H9 (cell line): Measurements from ENCODE around the gene NFE2L2. TPM values are rescaled to one million over a fixed set of nuclear protein-coding genes. Genes with fewer than 3 reads are reported as not detected.
"Not testable (repeated sequence)": the region's sequence is repeated elsewhere in the genome, so short reads cannot be mapped to it uniquely, and the experiment has no call there.

Experiments used
- DNase-seq: peaks from one replicate; pipeline ENCODE4 v3.0.0-alpha.2; 2017
- H2AFZ ChIP-seq: one replicate; pipeline ENCODE4 v1.6.1; 2013; ENCODE audit warnings: mild to moderate bottlenecking, low read length, control low read depth, moderate library complexity
- H2AK5ac ChIP-seq: 2 replicates; pipeline ENCODE4 v1.6.1; 2013; ENCODE audit warnings: low read length, control low read depth, mixed read lengths; ENCODE audit not compliant: insufficient read length
- H2BK120ac ChIP-seq: one replicate; pipeline ENCODE4 v1.6.1; 2013; ENCODE audit warnings: low read depth, mild to moderate bottlenecking, low read length, control low read depth, inconsistent platforms; ENCODE audit not compliant: poor library complexity, severe bottlenecking
- H2BK12ac ChIP-seq: 2 replicates; pipeline ENCODE4 v1.6.1; 2013; ENCODE audit warnings: low read length, control low read depth, mixed read lengths, low read depth; ENCODE audit not compliant: insufficient read length
- H2BK15ac ChIP-seq: 2 replicates; pipeline ENCODE4 v1.6.1; 2013; ENCODE audit warnings: low read depth, low read length, control low read depth
- H2BK20ac ChIP-seq: one replicate; pipeline ENCODE4 v1.6.1; 2013; ENCODE audit warnings: low read depth, mild to moderate bottlenecking, low read length, control low read depth, inconsistent platforms; ENCODE audit not compliant: poor library complexity, severe bottlenecking
- H2BK5ac ChIP-seq: 2 replicates; pipeline ENCODE4 v1.6.1; 2013; ENCODE audit warnings: low read length, control low read depth, mixed read lengths; ENCODE audit not compliant: insufficient read length
- H3K14ac ChIP-seq: 2 replicates; pipeline ENCODE4 v1.6.1; 2013; ENCODE audit warnings: low read length, control low read depth; ENCODE audit not compliant: insufficient read depth
- H3K18ac ChIP-seq: 2 replicates; pipeline ENCODE4 v1.6.1; 2013; ENCODE audit warnings: low read depth, mild to moderate bottlenecking, mixed read lengths, low read length, control low read depth; ENCODE audit not compliant: insufficient read length
- H3K23ac ChIP-seq: 2 replicates; pipeline ENCODE4 v1.6.1; 2013; ENCODE audit warnings: low read length, control low read depth, mixed read lengths, low read depth; ENCODE audit not compliant: insufficient read length
- H3K23me2 ChIP-seq: 2 replicates; pipeline ENCODE4 v1.6.1; 2013; ENCODE audit warnings: low read depth, mild to moderate bottlenecking, mixed read lengths, low read length, control low read depth; ENCODE audit not compliant: insufficient read length, poor library complexity, severe bottlenecking
- H3K27ac ChIP-seq: 2 replicates; pipeline ENCODE4 v1.5.1; 2013; ENCODE audit warnings: low read length, control low read depth, mixed read lengths, low read depth; ENCODE audit not compliant: insufficient read length
- H3K27me3 ChIP-seq: 2 replicates; pipeline ENCODE4 v1.6.1; 2013; ENCODE audit warnings: low read length, control low read depth, inconsistent platforms; ENCODE audit not compliant: insufficient read depth
- H3K4ac ChIP-seq: 2 replicates; pipeline ENCODE4 v1.6.1; 2013; ENCODE audit warnings: low read depth, mild to moderate bottlenecking, control low read depth, inconsistent platforms, low read length, moderate library complexity
- H3K4me1 ChIP-seq: 2 replicates; pipeline ENCODE4 v1.6.1; 2013; ENCODE audit warnings: low read length, control low read depth, inconsistent platforms; ENCODE audit not compliant: insufficient read depth
- H3K4me2 ChIP-seq: 2 replicates; pipeline ENCODE4 v1.6.1; 2013; ENCODE audit warnings: low read length, control low read depth, mixed read lengths; ENCODE audit not compliant: insufficient read length, insufficient read depth
- H3K56ac ChIP-seq: 2 replicates; pipeline ENCODE4 v1.6.1; 2013; ENCODE audit warnings: low read depth, mild to moderate bottlenecking, mixed read lengths, low read length, control low read depth; ENCODE audit not compliant: insufficient read length
- H3K79me1 ChIP-seq: 2 replicates; pipeline ENCODE4 v1.6.1; 2013; ENCODE audit warnings: low read depth, mild to moderate bottlenecking, moderate library complexity, low read length, control low read depth, inconsistent platforms; ENCODE audit not compliant: insufficient read depth, poor library complexity, severe bottlenecking
- H3K79me2 ChIP-seq: 2 replicates; pipeline ENCODE4 v1.6.1; 2013; ENCODE audit warnings: low read length, control low read depth, inconsistent platforms; ENCODE audit not compliant: insufficient read depth
- H3K9ac ChIP-seq: 2 replicates; pipeline ENCODE4 v1.6.1; 2013; ENCODE audit warnings: low read length, control low read depth, mixed read lengths; ENCODE audit not compliant: insufficient read length; ENCODE audit errors: extremely low read depth
- H3K9me3 ChIP-seq: one replicate; pipeline ENCODE4 v1.6.1; 2013; ENCODE audit warnings: low read depth, low read length, inconsistent platforms; ENCODE audit not compliant: control insufficient read depth
- H3T11ph ChIP-seq: one replicate; pipeline ENCODE4 v1.6.1; 2013; ENCODE audit warnings: mild to moderate bottlenecking, low read length, control low read depth, inconsistent platforms
- H4K20me1 ChIP-seq: one replicate; pipeline ENCODE4 v1.6.1; 2013; ENCODE audit not compliant: control insufficient read depth, insufficient read length, insufficient read depth
- H4K5ac ChIP-seq: 2 replicates; pipeline ENCODE4 v1.6.1; 2013; ENCODE audit warnings: low read depth, mild to moderate bottlenecking, mixed read lengths, low read length, control low read depth; ENCODE audit not compliant: insufficient read length
- H4K8ac ChIP-seq: replicated peaks from 2 replicates; pipeline ENCODE4 v1.6.1; 2013; ENCODE audit warnings: low read length, control low read depth, mixed read lengths, low read depth; ENCODE audit not compliant: insufficient read length
- H4K91ac ChIP-seq: 2 replicates; pipeline ENCODE4 v1.6.1; 2013; ENCODE audit warnings: low read depth, mild to moderate bottlenecking, moderate library complexity, mixed read lengths, low read length, control low read depth; ENCODE audit not compliant: insufficient read length
- H3K27ac Mint-ChIP-seq, 3 experiments: 2 replicates in 2 of 3; 3 replicates in 1 of 3; pipeline ENCODE4 v1.8.0; 2020 to 2021; ENCODE audit warnings: mixed read lengths in 3 of 3, mild to moderate bottlenecking in 1 of 3, moderate library complexity in 1 of 3
- H3K27me3 Mint-ChIP-seq: 2 replicates; pipeline ENCODE4 v1.8.0; 2021; ENCODE audit warnings: low read depth, mild to moderate bottlenecking, moderate library complexity, mixed read lengths
- H3K36me3 Mint-ChIP-seq, 3 experiments: 2 replicates in 2 of 3; 3 replicates in 1 of 3; pipeline ENCODE4 v1.8.0; 2020 to 2021; ENCODE audit warnings: low read depth in 3 of 3, mixed read lengths in 3 of 3; ENCODE audit not compliant: insufficient read depth in 1 of 3
- H3K4me1 Mint-ChIP-seq, 2 experiments: 2 replicates each; pipeline ENCODE4 v1.8.0; 2020; ENCODE audit warnings: mixed read lengths in 2 of 2
- H3K4me3 Mint-ChIP-seq, 2 experiments: 2 replicates in 1 of 2; 3 replicates in 1 of 2; pipeline ENCODE4 v1.8.0; 2020 to 2021; ENCODE audit warnings: mild to moderate bottlenecking in 2 of 2, mixed read lengths in 2 of 2, moderate library complexity in 1 of 2
- H3K9me3 Mint-ChIP-seq, 2 experiments: 2 replicates in 1 of 2; 3 replicates in 1 of 2; pipeline ENCODE4 v1.8.0; 2020; ENCODE audit warnings: mild to moderate bottlenecking in 2 of 2, mixed read lengths in 2 of 2, moderate library complexity in 1 of 2
- CTCF ChIP-seq: fragments of 200-600 bp; sonication (generic); conservative IDR thresholded peaks from 3 replicates; pipeline ENCODE4 v1.8.0; 2021; ENCODE audit warnings: antibody characterized with exemption, mild to moderate bottlenecking
- WGBS: extraction: QIAGEN DNeasy Blood & Tissue Kit; methylation state at CpG from one replicate; pipeline ENCODE4 v1.1.7; 2013; ENCODE audit warnings: missing lambda C conversion rate, low lambda C conversion rate, mixed read lengths; ENCODE audit not compliant: insufficient read length; ENCODE audit errors: extremely low coverage; 5-methylcytosine and 5-hydroxymethylcytosine counted together
- total RNA-seq: library from RNA; stranded (reverse); gene quantifications from 2 replicates; pipeline ENCODE4 v1.2.1, GENCODE V29; 2021

The NFE2L2 gene
- total RNA-seq, 1 experiment from 2014 or later, result 42.5 TPM

- 0 out of 4 replicates have a peak, but pooled peaks cover 0 to 4% of the 10 kb centered on the region in 2 experiments for H3K4me1 Mint-ChIP-seq
- Histone ChIP-seq H3K23ac (no peak overlapping the region), H2BK5ac (no peak overlapping the region), H2BK12ac (no peak overlapping the region), H3K4ac (no peak overlapping the region), H3K4me1 (no peaks in the 10 kb centered on the region), H3K18ac (no peak overlapping the region), H3K4me2 (no peak overlapping the region), H4K91ac (no peak overlapping the region), H4K8ac (no peak overlapping the region), H3K27ac (no peak overlapping the region), H2BK20ac (no peak overlapping the region), H3K27me3 (no peaks in the 10 kb centered on the region), H3K79me2 (no peaks in the 10 kb centered on the region), H3K79me1 (no peaks in the 10 kb centered on the region), H3T11ph (no peak overlapping the region), H2AFZ (no peak overlapping the region), H2AK5ac (no peak overlapping the region), H3K14ac (no peak overlapping the region; the same call in 1 of the 2 replicates), H3K56ac (no peak overlapping the region), H3K9ac (no peak overlapping the region), H4K5ac (no peak overlapping the region), H4K20me1 (no peaks in the 10 kb centered on the region), H2BK120ac (no peak overlapping the region), H2BK15ac (no peak overlapping the region), H3K23me2 (no peaks in the 10 kb centered on the region), H3K9me3 (no peaks in the 10 kb centered on the region)
- no peaks in the 10 kb centered on the region for H3K36me3 Mint-ChIP-seq
- no peaks in the 10 kb centered on the region; a peak in 1 of 5 replicates for H3K9me3 Mint-ChIP-seq
- no peaks in the 10 kb centered on the region for H3K27me3 Mint-ChIP-seq
- no peak overlapping the region for H3K4me3 Mint-ChIP-seq
- no peak overlapping the region for H3K27ac Mint-ChIP-seq
- no peak for DNase-seq
- TF ChIP-seq CTCF, result no peak
- no CpG with 5 or more reads among the region's 8 CpGs for WGBS
These were observed 76.8 kb downstream of the NFE2L2 start for GRCh38 chr2:177187631-177188312.

DNA sequence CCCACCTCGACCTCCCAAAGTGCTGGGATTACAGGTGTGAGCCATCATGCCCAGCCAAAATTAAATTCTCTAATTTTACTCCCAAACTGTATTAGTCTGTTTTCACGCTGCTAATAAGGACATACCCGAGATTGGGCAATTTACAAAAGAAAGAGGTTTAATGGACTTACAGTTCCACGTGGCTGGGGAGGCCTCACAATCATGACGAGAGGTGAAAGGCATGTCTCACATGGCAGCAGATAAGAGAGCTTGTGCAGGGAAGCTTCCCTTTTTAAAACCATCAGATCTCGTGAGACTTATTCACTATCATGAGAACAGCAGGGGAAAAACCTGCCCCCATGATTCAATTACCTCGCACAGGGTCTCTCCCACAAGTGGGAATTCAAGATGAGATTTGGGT is 78.5 kb downstream of the NFE2L2 start:
- not testable (repeated sequence) for H3K18ac ChIP-seq, H3K4me3 Mint-ChIP-seq, H3K36me3 Mint-ChIP-seq, H2BK12ac ChIP-seq, H3K56ac ChIP-seq, H3K9ac ChIP-seq, H3K27ac ChIP-seq, H3K23me2 ChIP-seq, H4K8ac ChIP-seq, H3K9me3 Mint-ChIP-seq, H4K20me1 ChIP-seq, H3K4me2 ChIP-seq, H4K91ac ChIP-seq, H3K27me3 Mint-ChIP-seq, H2BK5ac ChIP-seq, H4K5ac ChIP-seq, H3K27me3 ChIP-seq, H2BK15ac ChIP-seq, H2BK120ac ChIP-seq, H2AK5ac ChIP-seq, H3K79me2 ChIP-seq, H3K9me3 ChIP-seq, H2AFZ ChIP-seq, H3K4ac ChIP-seq, H3K4me1 ChIP-seq, H3K23ac ChIP-seq, DNase-seq, H3K4me1 Mint-ChIP-seq, H3K27ac Mint-ChIP-seq, H3T11ph ChIP-seq, H3K79me1 ChIP-seq, H2BK20ac ChIP-seq, H3K14ac ChIP-seq
- no CpG with 5 or more reads among the region's 7 CpGs for WGBS
